ENCODE results near the gene ZNF438.

DNA sequence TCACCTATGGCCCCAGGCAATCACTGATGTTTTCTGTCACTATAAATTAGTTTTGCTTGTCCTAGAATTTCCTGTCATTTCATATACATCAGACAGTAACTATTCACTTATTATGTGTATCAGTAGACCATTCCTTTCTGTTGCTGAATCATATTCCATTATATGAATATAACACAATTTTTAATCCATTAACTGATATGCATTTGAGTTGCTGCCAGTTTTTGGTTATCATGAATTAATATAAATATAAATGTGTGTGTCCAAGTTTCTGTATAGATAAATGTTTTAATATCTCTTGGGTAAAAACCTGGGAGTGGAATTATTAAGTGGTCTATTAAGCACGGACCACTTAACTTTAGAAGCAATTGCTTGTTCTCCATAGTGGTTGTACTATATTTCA lies 143.8 kb downstream of the ZNF438 start:
- TF ChIP-seq, protein P1, sequence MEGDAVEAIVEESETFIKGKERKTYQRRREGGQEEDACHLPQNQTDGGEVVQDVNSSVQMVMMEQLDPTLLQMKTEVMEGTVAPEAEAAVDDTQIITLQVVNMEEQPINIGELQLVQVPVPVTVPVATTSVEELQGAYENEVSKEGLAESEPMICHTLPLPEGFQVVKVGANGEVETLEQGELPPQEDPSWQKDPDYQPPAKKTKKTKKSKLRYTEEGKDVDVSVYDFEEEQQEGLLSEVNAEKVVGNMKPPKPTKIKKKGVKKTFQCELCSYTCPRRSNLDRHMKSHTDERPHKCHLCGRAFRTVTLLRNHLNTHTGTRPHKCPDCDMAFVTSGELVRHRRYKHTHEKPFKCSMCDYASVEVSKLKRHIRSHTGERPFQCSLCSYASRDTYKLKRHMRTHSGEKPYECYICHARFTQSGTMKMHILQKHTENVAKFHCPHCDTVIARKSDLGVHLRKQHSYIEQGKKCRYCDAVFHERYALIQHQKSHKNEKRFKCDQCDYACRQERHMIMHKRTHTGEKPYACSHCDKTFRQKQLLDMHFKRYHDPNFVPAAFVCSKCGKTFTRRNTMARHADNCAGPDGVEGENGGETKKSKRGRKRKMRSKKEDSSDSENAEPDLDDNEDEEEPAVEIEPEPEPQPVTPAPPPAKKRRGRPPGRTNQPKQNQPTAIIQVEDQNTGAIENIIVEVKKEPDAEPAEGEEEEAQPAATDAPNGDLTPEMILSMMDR (conservative IDR thresholded peaks at IDR 0.05): no peak
- TF ChIP-seq ZFX (IDR thresholded peaks at IDR 0.05): no peak
